ENCODE data around the gene MYO1E. TPM values are rescaled to one million over a fixed set of nuclear protein-coding genes. Genes with fewer than 3 reads are reported as not detected.
"Not testable (repeated sequence)": the region's sequence is repeated elsewhere in the genome, so short reads cannot be mapped to it uniquely, and the experiment has no call there.

Gene MYO1E
- total RNA-seq, 1 donor from 2014 or later: 192 TPM

GRCh38 chr15:59401824-59402569, 29.3 kb upstream of the MYO1E start:
- Mint-ChIP-seq H3K9me3 (ENCODE audit: low read depth) (no peaks in the 10 kb centered on the region), H3K36me3 (ENCODE audit: low read depth) (no peaks in the 10 kb centered on the region), H3K4me1 (ENCODE audit: low read depth) (no peaks in the 10 kb centered on the region), H3K4me3 (ENCODE audit: unreplicated experiment) (no peak overlapping the region), H3K27ac (ENCODE audit: unreplicated experiment) (no peak overlapping the region), H3K27me3 (ENCODE audit: low read depth) (peaks cover 26% of the 10 kb centered on the region)
- TF ChIP-seq, protein P1, sequence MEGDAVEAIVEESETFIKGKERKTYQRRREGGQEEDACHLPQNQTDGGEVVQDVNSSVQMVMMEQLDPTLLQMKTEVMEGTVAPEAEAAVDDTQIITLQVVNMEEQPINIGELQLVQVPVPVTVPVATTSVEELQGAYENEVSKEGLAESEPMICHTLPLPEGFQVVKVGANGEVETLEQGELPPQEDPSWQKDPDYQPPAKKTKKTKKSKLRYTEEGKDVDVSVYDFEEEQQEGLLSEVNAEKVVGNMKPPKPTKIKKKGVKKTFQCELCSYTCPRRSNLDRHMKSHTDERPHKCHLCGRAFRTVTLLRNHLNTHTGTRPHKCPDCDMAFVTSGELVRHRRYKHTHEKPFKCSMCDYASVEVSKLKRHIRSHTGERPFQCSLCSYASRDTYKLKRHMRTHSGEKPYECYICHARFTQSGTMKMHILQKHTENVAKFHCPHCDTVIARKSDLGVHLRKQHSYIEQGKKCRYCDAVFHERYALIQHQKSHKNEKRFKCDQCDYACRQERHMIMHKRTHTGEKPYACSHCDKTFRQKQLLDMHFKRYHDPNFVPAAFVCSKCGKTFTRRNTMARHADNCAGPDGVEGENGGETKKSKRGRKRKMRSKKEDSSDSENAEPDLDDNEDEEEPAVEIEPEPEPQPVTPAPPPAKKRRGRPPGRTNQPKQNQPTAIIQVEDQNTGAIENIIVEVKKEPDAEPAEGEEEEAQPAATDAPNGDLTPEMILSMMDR (IDR thresholded peaks at IDR 0.05): no peak
- DNase-seq (ENCODE audit: low spot score): no peak

DNA sequence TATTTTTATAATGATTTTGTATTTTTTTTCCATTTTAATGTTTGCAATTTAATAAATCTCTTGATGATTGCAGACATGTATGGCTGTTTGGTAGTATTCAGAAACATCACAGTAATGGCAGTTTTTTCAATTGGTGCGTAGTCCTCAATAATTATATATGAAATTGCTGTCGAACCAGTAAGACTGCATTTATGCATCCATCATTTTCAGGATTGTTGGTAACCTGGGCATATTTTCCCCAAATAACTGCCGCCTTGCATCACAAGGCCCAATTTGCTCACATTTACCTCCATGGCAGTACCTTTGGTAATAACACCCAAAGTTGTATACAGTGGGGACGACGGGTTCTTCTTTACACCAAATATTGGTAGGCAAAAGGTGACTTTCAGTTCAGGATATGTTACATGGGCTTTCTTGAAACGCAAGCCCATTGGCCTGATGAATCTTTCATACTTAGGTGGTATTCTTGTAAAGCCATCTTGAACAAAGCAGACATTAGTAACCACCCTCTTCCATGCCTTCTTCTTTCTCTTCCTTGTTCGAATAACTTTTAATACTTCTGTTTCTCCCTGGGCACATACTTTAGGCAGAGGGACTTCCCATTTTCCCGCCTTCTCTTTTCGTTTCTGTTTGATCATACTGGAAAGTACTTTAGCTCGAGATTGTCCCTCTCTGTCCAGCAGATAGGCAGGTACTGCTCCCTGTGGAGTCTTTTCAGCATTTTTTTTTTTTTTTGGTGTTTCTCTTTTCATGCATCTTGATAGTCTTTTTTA, 28.6 kb upstream of the MYO1E start:
- peaks cover 32% of the 10 kb centered on the region for H3K27me3 Mint-ChIP-seq (ENCODE audit: low read depth)
- H3K4me1 Mint-ChIP-seq (ENCODE audit: low read depth); DNase-seq (ENCODE audit: low spot score); H3K4me3 Mint-ChIP-seq (ENCODE audit: unreplicated experiment); H3K9me3 Mint-ChIP-seq (ENCODE audit: low read depth); H3K27ac Mint-ChIP-seq (ENCODE audit: unreplicated experiment); H3K36me3 Mint-ChIP-seq (ENCODE audit: low read depth): not testable (repeated sequence)

DNA sequence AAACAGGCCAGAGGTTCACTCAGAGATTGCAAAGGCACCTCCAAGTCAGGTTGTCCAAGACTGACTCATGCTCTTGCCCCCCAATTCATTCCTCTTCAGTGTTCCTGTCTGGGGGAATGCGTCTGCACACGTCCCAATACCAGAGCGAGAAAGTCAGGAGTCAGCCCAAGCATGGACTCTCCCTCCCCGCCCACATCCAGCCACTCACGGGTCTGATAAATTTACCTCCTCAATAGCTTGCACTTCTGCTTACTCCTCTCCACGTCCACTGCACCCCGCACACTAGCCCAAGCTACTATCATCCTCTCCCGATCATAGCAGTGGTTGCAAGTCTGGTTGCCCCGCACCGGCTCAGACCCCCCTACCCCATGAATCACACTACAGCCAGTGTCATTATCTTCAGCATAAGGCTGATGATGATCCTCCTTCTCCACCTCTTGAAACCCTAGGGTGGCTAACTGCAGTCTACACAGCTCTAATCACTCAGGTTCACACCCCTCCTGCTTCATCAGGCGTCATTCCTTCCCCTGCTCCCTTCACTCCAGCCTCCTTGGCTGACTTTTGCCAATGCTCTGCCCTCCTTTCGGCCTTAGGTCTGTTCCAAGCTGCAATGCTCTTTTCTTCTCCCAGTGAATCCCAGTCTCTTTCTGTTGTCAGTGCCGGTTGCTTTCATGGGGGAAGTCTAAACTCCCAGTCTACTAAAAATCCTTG, 27.6 kb upstream of the MYO1E start:
- H3K4me3 Mint-ChIP-seq (ENCODE audit: unreplicated experiment): no peak overlapping the region
- H3K27ac Mint-ChIP-seq (ENCODE audit: unreplicated experiment): no peak overlapping the region
- no peak for DNase-seq (ENCODE audit: low spot score)
- TF ChIP-seq, protein P1 (IDR thresholded peaks at IDR 0.05): no peak
- H3K27me3 Mint-ChIP-seq (ENCODE audit: low read depth): peaks cover 32% of the 10 kb centered on the region
- no peaks in the 10 kb centered on the region for H3K4me1 Mint-ChIP-seq (ENCODE audit: low read depth)
- H3K9me3 Mint-ChIP-seq (ENCODE audit: low read depth): no peaks in the 10 kb centered on the region
- no peaks in the 10 kb centered on the region for H3K36me3 Mint-ChIP-seq (ENCODE audit: low read depth)

- no peak overlapping the region for H3K27ac Mint-ChIP-seq (ENCODE audit: unreplicated experiment)
- no peaks in the 10 kb centered on the region for H3K4me1 Mint-ChIP-seq (ENCODE audit: low read depth)
- no peaks in the 10 kb centered on the region for H3K9me3 Mint-ChIP-seq (ENCODE audit: low read depth)
- DNase-seq (ENCODE audit: low spot score): no peak
- no peaks in the 10 kb centered on the region for H3K36me3 Mint-ChIP-seq (ENCODE audit: low read depth)
- no peak overlapping the region for H3K4me3 Mint-ChIP-seq (ENCODE audit: unreplicated experiment)
- TF ChIP-seq, protein P1 (IDR thresholded peaks at IDR 0.05): no peak
- peaks cover 32% of the 10 kb centered on the region for H3K27me3 Mint-ChIP-seq (ENCODE audit: low read depth)
Measured at GRCh38 chr15:59399465-59400102, 26.9 kb upstream of the MYO1E start.

DNA sequence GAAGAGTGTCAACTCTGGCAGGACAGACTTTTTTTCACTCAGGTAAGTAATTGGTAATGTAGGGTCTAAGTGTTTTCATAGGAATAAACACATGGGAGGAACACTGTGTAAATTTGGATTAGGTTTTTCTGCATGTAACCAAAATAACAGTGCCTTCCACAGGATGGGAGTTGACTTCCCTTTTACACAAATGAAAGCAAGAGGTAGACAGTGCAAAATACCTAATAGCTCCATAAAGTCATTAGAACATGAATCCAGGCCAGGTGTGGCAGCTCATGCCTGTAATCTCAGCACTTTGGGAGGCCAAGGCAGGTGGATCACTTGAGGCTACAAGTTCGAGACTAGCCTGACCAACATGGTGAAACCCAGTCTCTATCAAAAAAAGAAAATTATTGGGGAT, 25.5 kb upstream of the MYO1E start:
- Mint-ChIP-seq H3K27me3 (ENCODE audit: low read depth) (peaks cover 32% of the 10 kb centered on the region), H3K4me1 (ENCODE audit: low read depth) (no peaks in the 10 kb centered on the region), H3K9me3 (ENCODE audit: low read depth) (no peaks in the 10 kb centered on the region), H3K27ac (ENCODE audit: unreplicated experiment) (no peak overlapping the region), H3K36me3 (ENCODE audit: low read depth) (no peaks in the 10 kb centered on the region), H3K4me3 (ENCODE audit: unreplicated experiment) (no peak overlapping the region)
- TF ChIP-seq, protein P1 (IDR thresholded peaks at IDR 0.05): no peak
- no peak for DNase-seq (ENCODE audit: low spot score)

All from chondrocyte (in vitro differentiated cells).